ENCODE results near the gene ZNF197.

ZNF197 gene

GRCh38 chr3:44596621-44597020 lies 28.2 kb upstream of the ZNF197 start:
- H3K4me3 ChIP-seq (ENCODE audit: low read depth, low read length) = no peak overlapping the region
- no peak for DNase-seq (ENCODE audit: low read depth, low spot score)
- in situ Hi-C loops (cut with HindIII; ENCODE audit: low sequenced_read_pairs) = no loop called here
- TF ChIP-seq CTCF (IDR thresholded peaks at IDR 0.05; ENCODE audit: low read depth, low read length) = no peak

GRCh38 chr3:44601749-44602148 lies 23.1 kb upstream of the ZNF197 start:
- no peak for TF ChIP-seq CTCF (IDR thresholded peaks at IDR 0.05; ENCODE audit: low read depth, low read length)
- no peak overlapping the region for H3K4me3 ChIP-seq (ENCODE audit: low read depth, low read length)
- no peak for DNase-seq (ENCODE audit: low read depth, low spot score)
- in situ Hi-C loops (cut with HindIII; ENCODE audit: low sequenced_read_pairs) = no loop called here

GRCh38 chr3:44612678-44613077 lies 12.2 kb upstream of the ZNF197 start:
- no peak overlapping the region for H3K4me3 ChIP-seq (ENCODE audit: low read depth, low read length)
- in situ Hi-C loops (cut with HindIII; ENCODE audit: low sequenced_read_pairs) = no loop called here
- no peak for TF ChIP-seq CTCF (IDR thresholded peaks at IDR 0.05; ENCODE audit: low read depth, low read length)
- no peak for DNase-seq (ENCODE audit: low read depth, low spot score)

DNA sequence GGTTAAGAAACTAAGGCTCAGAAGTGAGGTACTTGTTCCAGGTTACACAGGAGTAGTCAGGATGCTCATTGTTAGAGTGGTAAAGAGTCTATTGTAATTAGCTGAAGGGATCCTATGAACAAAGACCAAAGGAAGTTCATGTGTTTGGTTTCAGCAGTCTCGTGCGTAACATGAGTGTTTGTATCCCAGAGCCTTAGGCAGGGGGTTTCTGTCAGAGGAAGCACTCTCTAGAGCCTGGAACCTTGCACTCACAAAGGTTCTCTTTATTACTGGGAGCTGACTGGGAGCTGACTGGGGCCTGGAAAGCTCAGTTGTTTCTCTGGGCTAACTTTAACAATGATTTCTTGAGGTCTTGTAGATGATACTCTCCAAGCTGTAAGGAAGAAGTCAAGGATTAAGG lies 3.9 kb downstream of the ZNF197 start:
- H3K4me3 ChIP-seq (ENCODE audit: low read depth, low read length) = no peak overlapping the region
- no peak for DNase-seq (ENCODE audit: low read depth, low spot score)
- no peak for TF ChIP-seq CTCF (IDR thresholded peaks at IDR 0.05; ENCODE audit: low read depth, low read length)
- in situ Hi-C loops (cut with HindIII; ENCODE audit: low sequenced_read_pairs) = no loop called here

- H3K4me3 ChIP-seq (ENCODE audit: low read depth, low read length) = no peak overlapping the region
- DNase-seq (ENCODE audit: low read depth, low spot score) = no peak
- TF ChIP-seq CTCF (IDR thresholded peaks at IDR 0.05; ENCODE audit: low read depth, low read length) = no peak
- in situ Hi-C loops (cut with HindIII; ENCODE audit: low sequenced_read_pairs) = no loop called here
Measured at GRCh38 chr3:44632193-44632592, 7.4 kb downstream of the ZNF197 start.

DNA sequence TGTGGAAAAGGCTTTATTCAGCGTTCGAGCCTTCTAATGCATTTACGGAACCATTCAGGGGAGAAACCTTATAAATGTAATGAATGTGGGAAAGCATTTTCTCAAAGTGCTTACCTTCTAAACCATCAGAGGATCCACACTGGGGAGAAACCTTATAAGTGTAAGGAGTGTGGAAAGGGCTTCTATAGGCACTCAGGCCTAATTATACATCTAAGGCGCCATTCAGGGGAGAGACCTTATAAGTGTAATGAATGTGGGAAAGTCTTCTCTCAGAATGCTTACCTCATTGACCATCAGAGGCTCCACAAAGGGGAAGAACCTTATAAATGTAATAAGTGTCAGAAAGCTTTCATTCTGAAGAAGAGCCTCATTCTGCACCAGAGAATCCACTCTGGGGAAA lies 17.5 kb downstream of the ZNF197 start:
- H3K4me3 ChIP-seq (ENCODE audit: low read depth, low read length) = no peak overlapping the region
- no peak for DNase-seq (ENCODE audit: low read depth, low spot score)
- in situ Hi-C loops (cut with HindIII; ENCODE audit: low sequenced_read_pairs) = no loop called here
- TF ChIP-seq CTCF (IDR thresholded peaks at IDR 0.05; ENCODE audit: low read depth, low read length) = no peak

- DNase-seq (ENCODE audit: low read depth, low spot score) = no peak
- in situ Hi-C loops (cut with HindIII; ENCODE audit: low sequenced_read_pairs) = no loop called here
Measured at GRCh38 chr3:44643024-44643423, 18.2 kb downstream of the ZNF197 start.

More at GRCh38 chr3:44643024-44643423, 18.2 kb downstream of the ZNF197 start:
- no peak overlapping the region for H3K4me3 ChIP-seq (ENCODE audit: low read depth, low read length)
- no peak for TF ChIP-seq CTCF (IDR thresholded peaks at IDR 0.05; ENCODE audit: low read depth, low read length)
